SK-N-MC (cell line): Measurements from ENCODE around the gene SCNN1A.

Experiments used
- EZH2 ChIP-seq: fragments of 200-600 bp; sonication (generic); IDR thresholded peaks from one replicate; pipeline ENCODE4 v1.6.1; 2017; ENCODE audit warnings: antibody characterized with exemption
- POLR2AphosphoS5 ChIP-seq: IDR thresholded peaks from 2 replicates; pipeline ENCODE4 v1.6.1; 2012; ENCODE audit warnings: mild to moderate bottlenecking, low read depth, low read length, borderline replicate concordance

- TF ChIP-seq EZH2: no peak
- no peak for TF ChIP-seq POLR2AphosphoS5
Observed at GRCh38 chr12:6297170-6297569, 78.2 kb downstream of the SCNN1A start.
